ENCODE results near the gene PCSK4. TPM values are rescaled to one million over a fixed set of nuclear protein-coding genes. Genes with fewer than 3 reads are reported as not detected.
A peak's percentile ranks its signal among the peaks of the same experiment; 100 is the strongest.

PCSK4 gene
- total RNA-seq, 1 experiment from 2014 or later, result 6.4 TPM

DNA sequence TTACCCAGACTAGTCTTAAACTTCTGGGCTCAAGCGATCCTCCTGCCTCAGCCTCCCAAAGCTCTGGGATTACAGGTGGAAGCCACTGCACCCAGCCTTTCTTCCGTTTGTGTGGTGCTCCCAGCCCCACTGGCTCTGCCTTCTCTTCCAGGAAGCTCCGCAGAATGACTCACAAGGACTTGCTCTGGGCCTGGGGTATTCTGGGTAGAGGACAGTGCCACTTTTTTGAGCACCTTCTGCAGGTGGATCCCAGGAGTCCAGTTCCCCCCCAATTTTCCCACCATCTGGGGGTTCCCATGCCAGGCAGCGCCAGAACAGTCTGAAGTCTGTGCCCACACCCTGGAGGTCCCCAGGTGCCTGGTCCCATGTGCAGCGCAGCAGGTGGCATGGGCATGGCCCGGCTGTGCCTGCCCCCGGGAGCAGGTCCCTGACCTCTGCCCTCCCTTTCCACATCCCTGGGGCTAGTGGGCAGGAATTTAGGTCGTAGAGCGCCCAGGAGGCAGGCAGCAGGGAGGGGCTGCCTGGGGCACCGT, 2.4 kb upstream of the PCSK4 start:
- DNase-seq, result no peak
- POLR2A ChIA-PET, result no interaction called here
- intact Hi-C loops (cut with micrococcal nuclease; ENCODE audit: unreplicated experiment), result no loop called here

DNA sequence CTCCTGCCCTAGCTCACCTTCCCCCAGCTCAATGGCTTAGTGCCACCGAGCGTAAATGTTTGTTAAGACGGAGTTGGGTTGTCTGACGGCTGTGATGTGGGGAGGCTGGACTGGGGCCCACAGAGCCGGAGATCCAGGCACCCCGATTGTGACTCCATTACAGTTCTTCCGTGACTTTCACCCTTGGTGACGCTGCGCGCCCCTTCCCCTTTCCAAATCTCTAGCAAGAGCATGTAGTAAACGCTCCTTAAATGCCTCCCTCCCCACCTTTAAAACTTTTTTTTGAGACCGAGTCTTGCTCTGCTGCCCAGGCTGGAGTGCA, 1.7 kb upstream of the PCSK4 start:
- Histone ChIP-seq H3K9me3 (no peaks in the 10 kb centered on the region), H3K36me3 (ENCODE audit: control insufficient read depth, insufficient read depth, low read length) (no peaks in the 10 kb centered on the region; the same call in 1 of the 2 replicates), H3K27me3 (replicated peaks; ENCODE audit: control insufficient read depth, insufficient read depth, low read length) (no peaks in the 10 kb centered on the region), H3K4me1 (peaks cover 46% of the 10 kb centered on the region), H3K4me3 (ENCODE audit: low read depth, low read length) (peak overlapping the region; percentile 97)
- TF ChIP-seq, protein P1, sequence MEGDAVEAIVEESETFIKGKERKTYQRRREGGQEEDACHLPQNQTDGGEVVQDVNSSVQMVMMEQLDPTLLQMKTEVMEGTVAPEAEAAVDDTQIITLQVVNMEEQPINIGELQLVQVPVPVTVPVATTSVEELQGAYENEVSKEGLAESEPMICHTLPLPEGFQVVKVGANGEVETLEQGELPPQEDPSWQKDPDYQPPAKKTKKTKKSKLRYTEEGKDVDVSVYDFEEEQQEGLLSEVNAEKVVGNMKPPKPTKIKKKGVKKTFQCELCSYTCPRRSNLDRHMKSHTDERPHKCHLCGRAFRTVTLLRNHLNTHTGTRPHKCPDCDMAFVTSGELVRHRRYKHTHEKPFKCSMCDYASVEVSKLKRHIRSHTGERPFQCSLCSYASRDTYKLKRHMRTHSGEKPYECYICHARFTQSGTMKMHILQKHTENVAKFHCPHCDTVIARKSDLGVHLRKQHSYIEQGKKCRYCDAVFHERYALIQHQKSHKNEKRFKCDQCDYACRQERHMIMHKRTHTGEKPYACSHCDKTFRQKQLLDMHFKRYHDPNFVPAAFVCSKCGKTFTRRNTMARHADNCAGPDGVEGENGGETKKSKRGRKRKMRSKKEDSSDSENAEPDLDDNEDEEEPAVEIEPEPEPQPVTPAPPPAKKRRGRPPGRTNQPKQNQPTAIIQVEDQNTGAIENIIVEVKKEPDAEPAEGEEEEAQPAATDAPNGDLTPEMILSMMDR (IDR thresholded peaks at IDR 0.05; ENCODE audit: insufficient read depth in 1 of 2, low read depth in 1 of 2, low read length in 1 of 2, severe bottlenecking in 1 of 2, unreplicated experiment in 1 of 2), result no peak
- BruUV-seq (replicated peaks), result no TSS peak
- ChIA-PET POLR2A (no interaction called here), CTCF (interaction anchor here (1.2 to 1.6 kb wide), 2 partner anchors 20 to 23 kb away, joined by 4 to 8 read pairs; no protein-coding TSS in a partner anchor)
- intact Hi-C loops (cut with micrococcal nuclease; ENCODE audit: unreplicated experiment), result loop anchor here (2.0 kb wide), 1 partner anchor 21 kb away; the partner anchor contains the start of gene ADAMTSL5
- no peaks in the 10 kb centered on the region for H3K9me3 Mint-ChIP-seq (ENCODE audit: unreplicated experiment)
- H3K4me1 Mint-ChIP-seq (ENCODE audit: low read depth, unreplicated experiment), result peaks cover 21% of the 10 kb centered on the region
- H3K36me3 Mint-ChIP-seq (ENCODE audit: insufficient read depth, unreplicated experiment), result peaks cover 13% of the 10 kb centered on the region
- DNase-seq, result no peak
- peak overlapping the region; percentile 89 for H3K4me3 Mint-ChIP-seq (ENCODE audit: unreplicated experiment)
- H3K27me3 Mint-ChIP-seq (ENCODE audit: insufficient read depth, unreplicated experiment), result no peaks in the 10 kb centered on the region
- H3K27ac Mint-ChIP-seq (ENCODE audit: unreplicated experiment), result peak overlapping the region; percentile 88

More for the DNA sequence above, 2.4 kb upstream of the PCSK4 start:
- peak overlapping the region; percentile 89 for H3K4me3 Mint-ChIP-seq (ENCODE audit: unreplicated experiment)
- Histone ChIP-seq H3K4me3 (ENCODE audit: low read depth, low read length) (peak overlapping the region; percentile 18), H3K27me3 (replicated peaks; ENCODE audit: control insufficient read depth, insufficient read depth, low read length) (no peaks in the 10 kb centered on the region), H3K36me3 (ENCODE audit: control insufficient read depth, insufficient read depth, low read length) (no peaks in the 10 kb centered on the region; the same call in none of the 2 replicates), H3K9me3 (no peaks in the 10 kb centered on the region), H3K4me1 (peaks cover 50% of the 10 kb centered on the region)
- H3K27me3 Mint-ChIP-seq (ENCODE audit: insufficient read depth, unreplicated experiment), result no peaks in the 10 kb centered on the region
- CTCF ChIA-PET, result interaction anchor here (0.5 kb wide), 1 partner anchor 96 kb away, joined by 5 read pairs; no protein-coding TSS in a partner anchor
- H3K36me3 Mint-ChIP-seq (ENCODE audit: insufficient read depth, unreplicated experiment), result peaks cover 14% of the 10 kb centered on the region
- no peaks in the 10 kb centered on the region for H3K9me3 Mint-ChIP-seq (ENCODE audit: unreplicated experiment)
- peaks cover 21% of the 10 kb centered on the region for H3K4me1 Mint-ChIP-seq (ENCODE audit: low read depth, unreplicated experiment)
- H3K27ac Mint-ChIP-seq (ENCODE audit: unreplicated experiment), result peak overlapping the region; percentile 88
- TF ChIP-seq, protein P1 (IDR thresholded peaks at IDR 0.05; ENCODE audit: insufficient read depth in 1 of 2, low read depth in 1 of 2, low read length in 1 of 2, severe bottlenecking in 1 of 2, unreplicated experiment in 1 of 2), result no peak
- no TSS peak for BruUV-seq (replicated peaks)

DNA sequence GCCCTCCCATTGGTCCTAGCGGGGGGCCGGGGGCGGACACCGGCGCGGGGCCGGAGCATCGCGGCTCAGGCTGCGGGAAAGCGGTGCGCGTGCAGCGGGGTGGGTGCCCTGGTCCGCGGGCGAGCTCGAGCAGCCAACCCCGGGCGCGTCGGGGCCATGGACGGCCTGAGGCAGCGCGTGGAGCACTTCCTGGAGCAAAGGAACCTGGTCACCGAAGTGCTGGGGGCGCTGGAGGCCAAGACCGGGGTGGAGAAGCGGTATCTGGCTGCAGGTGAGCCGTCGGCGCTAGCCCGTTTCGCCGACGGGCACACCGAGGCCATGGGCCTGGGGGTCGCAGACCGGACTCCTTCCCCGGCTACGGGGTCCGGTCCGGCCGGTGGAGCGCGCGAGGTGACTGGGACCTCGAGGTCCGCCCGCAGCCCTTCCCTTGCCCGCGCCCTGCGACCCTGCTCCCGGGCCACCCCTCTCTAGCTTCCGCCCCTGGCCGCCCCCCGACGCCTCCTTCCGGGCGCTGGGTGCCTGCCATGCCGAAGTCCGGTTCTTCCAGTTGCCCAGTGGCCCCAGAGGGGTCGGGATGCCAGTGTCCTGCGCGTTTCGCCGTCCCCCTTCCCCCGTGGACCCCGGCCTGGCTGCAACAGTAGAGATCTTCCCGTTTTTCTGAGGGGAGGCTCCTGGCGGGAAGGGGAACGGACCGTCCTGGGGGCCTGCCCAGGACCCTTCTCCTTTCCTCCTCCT, 1.1 kb upstream of the PCSK4 start, which contains the start of gene REEP6:
Gene REEP6 (plus strand): TSS at position 68 of the 735 bp plus-strand sequence. CDS start 89 bp downstream, at position 157.
- Mint-ChIP-seq H3K27ac (ENCODE audit: unreplicated experiment) (peak within 1 kb of the TSS; percentile 88), H3K36me3 (ENCODE audit: insufficient read depth, unreplicated experiment) (peaks cover 13% of the 10 kb centered on the region), H3K4me1 (ENCODE audit: low read depth, unreplicated experiment) (peaks cover 21% of the 10 kb centered on the region), H3K27me3 (ENCODE audit: insufficient read depth, unreplicated experiment) (no peaks in the 10 kb centered on the region), H3K4me3 (ENCODE audit: unreplicated experiment) (peak within 1 kb of the TSS; percentile 89), H3K9me3 (ENCODE audit: unreplicated experiment) (no peaks in the 10 kb centered on the region)
- TSS peak; percentile 37 for BruUV-seq (replicated peaks)
- intact Hi-C loops (cut with micrococcal nuclease; ENCODE audit: unreplicated experiment), result loop anchor here (2.0 kb wide), 1 partner anchor 22 kb away; the partner anchor contains the start of gene ADAMTSL5
- ChIA-PET CTCF (interaction anchor here (0.5 to 1.6 kb wide), 8 partner anchors 10 to 1459 kb away, joined by 3 to 8 read pairs (median 4); partner anchors contain the start of gene MEX3D), POLR2A (interaction anchor here (0.6 to 1.2 kb wide), 4 partner anchors 22 to 385 kb away, joined by 4 to 16 read pairs (median 10); partner anchors contain the start of genes ADAMTSL5 and CIRBP)
- no peak for DNase-seq
- TF ChIP-seq, protein P1 (IDR thresholded peaks at IDR 0.05; ENCODE audit: insufficient read depth in 1 of 2, low read depth in 1 of 2, low read length in 1 of 2, severe bottlenecking in 1 of 2, unreplicated experiment in 1 of 2), result no peak
- no peaks in the 10 kb centered on the region for H3K9me3 ChIP-seq
- H3K27me3 ChIP-seq (replicated peaks; ENCODE audit: control insufficient read depth, insufficient read depth, low read length), result no peaks in the 10 kb centered on the region
- peak within 1 kb of the TSS; percentile 97 for H3K4me3 ChIP-seq (ENCODE audit: low read depth, low read length)
- H3K36me3 ChIP-seq (ENCODE audit: control insufficient read depth, insufficient read depth, low read length), result no peaks in the 10 kb centered on the region; the same call in 1 of the 2 replicates
- H3K4me1 ChIP-seq, result peaks cover 40% of the 10 kb centered on the region
